Measurements from ENCODE around the gene PAX6.
"Not testable (repeated sequence)": the region's sequence is repeated elsewhere in the genome, so short reads cannot be mapped to it uniquely, and the experiment has no call there.

The PAX6 gene

GRCh38 chr11:31772412-31772811, 38.7 kb downstream of the PAX6 start:
- DNase-seq = no peak

DNA sequence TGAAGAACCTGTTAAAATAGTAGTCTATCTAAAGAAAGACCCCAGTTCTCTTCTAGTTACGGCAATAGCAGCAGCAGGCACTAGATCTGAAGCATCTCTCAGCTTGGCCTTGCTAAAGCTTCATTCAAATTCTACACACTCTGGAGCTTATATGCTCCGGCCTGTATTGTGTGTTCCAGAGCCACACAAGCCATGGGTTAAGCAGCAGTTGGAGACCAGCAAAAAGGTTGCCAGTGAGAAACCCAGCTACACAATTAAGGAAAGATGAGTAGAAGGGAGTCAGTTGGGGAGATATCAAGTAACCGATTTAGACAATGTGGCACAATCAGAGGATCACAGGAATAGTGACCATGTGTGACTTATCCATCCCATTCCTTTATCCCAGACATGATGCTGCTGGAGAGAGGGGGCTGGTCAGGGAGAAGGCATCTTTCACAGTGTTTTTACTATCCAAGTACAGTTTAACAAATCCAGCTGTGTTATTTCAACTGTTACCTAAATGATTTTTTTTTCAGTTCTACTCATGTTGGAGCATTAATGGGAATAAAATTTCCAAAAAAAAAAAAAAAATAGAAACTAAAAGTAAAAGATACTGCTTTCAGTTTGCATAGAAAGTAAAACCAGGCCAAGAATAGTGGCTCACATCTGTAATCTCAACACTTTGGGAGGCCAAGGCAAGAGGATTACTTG, 41.0 kb downstream of the PAX6 start:
- DNase-seq = no peak

- DNase-seq = peak in 14 of 56 donors; percentile 4 to 62 (median 42)
These were observed 42.1 kb downstream of the PAX6 start for GRCh38 chr11:31768749-31769640.

DNA sequence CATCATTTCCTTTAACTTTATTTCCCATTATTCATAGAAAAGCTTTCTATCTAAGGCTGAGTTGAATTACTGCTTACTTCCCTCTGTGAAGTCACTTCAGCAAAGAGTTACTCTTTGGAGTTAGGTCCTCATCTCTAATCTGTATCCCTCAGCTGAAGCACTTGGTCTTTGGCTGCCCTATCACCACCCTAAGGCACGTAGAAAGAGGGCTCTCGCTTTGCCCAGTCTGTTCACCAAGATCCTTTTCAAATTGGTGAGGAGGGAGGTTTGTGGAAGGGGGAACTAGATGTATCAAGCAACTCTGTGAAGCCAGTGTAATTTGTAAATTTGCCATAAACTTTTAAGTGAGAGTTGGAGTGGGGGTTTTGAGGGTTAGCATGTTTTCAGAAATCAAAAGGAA, 43.4 kb downstream of the PAX6 start:
- no peak for DNase-seq

DNA sequence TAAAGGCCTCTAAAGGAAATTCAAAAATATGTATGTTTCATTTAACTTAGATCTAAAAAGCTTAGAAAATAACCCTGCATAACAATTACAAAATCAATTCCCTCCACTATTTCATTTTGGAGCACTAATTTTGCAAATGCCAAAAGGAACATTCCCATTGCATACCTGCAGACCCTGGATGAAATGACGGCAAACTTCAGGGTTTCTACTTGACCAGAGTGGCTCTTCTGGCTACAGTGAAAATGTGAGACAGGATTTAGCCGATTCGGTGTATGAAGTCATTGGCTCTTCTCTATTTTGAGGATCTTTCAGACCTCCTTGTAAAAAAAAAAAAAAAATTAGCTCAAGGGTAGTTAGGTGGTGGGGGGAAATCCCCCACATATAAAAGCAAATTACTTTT, 44.1 kb downstream of the PAX6 start:
- no peak for DNase-seq

- peak in 2 of 56 donors; percentile 12 to 34 for DNase-seq
These were observed 46.4 kb downstream of the PAX6 start for GRCh38 chr11:31764766-31765165.

DNA sequence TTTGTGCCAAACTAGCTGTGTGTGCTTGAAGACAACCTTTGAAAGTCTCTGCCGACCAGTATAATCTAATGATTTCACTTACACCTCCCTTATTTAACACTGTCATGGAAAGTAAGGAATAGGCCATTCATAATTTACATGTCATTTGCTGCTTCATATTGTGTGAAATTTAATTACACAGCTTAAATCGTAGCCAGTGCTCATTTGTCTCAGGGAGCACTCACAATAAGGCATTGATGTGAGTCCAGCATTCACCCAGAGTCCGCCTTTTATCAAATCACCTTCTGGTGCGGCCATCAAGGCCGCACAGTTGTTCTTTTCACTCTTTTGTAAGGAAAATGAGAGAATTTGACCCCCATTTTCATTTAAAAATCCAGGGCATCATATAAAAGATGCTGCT, 46.9 kb downstream of the PAX6 start:
- no peak for DNase-seq

DNA sequence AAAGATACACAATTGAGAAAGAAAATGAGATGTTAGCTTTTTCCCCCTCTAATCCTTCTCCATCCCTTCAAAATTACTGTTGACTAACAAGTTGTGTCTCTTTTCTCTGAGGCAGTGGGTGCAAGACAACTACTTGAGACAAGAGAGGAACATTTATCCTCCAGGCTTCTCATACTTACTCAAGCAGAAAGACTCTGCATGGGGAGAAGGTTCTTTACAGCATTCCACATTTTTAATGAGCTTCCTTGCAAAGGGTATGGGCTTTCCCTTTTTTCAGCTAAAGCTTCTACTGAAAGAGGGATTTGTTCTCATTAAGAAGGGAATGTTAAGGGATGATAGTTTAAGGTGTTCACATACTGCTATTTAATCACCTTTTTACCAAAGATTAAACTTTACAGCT, 47.8 kb downstream of the PAX6 start:
- DNase-seq = no peak

- DNase-seq = no peak
These were observed 49.5 kb downstream of the PAX6 start for GRCh38 chr11:31761636-31762035.

DNA sequence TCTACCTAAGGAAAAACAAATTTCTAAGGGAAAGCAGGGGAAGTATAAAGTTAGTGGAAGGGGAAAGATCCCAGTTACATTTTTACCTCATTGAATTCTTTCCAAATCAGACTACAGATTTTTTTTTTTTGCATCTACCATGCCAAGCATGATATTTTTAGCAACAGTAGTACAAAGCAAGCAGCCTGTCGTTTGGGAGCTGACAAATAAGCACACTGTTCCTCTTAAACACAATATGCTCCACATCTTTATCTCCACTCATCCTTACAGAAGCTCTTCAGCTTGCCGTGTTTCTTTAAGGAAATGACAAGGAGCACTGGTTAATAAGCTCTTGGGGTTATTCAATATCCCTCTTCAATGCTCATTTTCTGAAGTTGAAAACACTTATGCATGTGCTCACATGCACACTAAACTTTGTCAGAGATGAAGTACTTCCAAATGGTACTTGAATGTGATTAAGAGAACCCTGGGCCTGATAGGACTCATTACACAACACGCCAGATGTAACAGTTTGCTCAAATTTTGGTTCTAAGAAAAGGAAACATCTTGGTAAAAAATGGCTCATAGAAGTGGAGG, 53.8 kb downstream of the PAX6 start:
- DNase-seq = no peak

GRCh38 chr11:31747581-31747980, 63.5 kb downstream of the PAX6 start:
- no peak for DNase-seq

DNA sequence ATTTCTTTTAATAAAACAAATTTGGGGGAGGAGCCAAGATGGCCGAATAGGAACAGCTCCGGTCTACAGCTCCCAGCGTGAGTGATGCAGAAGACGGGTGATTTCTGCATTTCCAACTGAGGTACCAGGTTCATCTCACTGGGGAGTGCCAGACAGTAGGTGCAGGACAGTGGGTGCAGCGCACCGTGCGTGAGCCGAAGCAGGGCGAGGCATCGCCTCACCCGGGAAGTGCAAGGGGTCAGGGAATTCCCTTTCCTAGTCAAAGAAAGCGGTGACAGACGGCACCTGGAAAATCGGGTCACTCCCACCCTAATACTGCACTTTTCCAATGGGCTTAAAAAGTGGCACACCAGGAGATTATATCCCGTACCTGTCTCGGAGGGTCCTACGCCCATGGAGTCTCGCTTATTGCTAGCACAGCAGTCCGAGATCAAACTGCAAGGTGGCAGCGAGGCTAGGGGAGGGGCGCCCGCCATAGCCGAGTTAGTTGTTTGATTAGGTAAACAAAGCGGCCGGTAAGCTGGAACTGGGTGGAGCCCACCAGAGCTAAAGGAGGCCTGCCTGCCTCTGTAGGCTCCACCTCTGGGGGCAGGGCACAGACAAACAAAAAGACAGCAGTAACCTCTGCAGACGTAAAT, 70.3 kb downstream of the PAX6 start:
- DNase-seq = not testable (repeated sequence)

GRCh38 chr11:31740131-31740530, 71.0 kb downstream of the PAX6 start:
- DNase-seq = no peak

All from nucleus accumbens (tissue), 56 donors.